Fibroblast of the conjunctiva (primary cell): ENCODE data around the gene TRPT1.

Source experiments
- DNase-seq: peaks from one replicate; pipeline ENCODE4 v3.0.0-alpha.2; 2010; ENCODE audit warnings: low read depth

The TRPT1 gene

DNA sequence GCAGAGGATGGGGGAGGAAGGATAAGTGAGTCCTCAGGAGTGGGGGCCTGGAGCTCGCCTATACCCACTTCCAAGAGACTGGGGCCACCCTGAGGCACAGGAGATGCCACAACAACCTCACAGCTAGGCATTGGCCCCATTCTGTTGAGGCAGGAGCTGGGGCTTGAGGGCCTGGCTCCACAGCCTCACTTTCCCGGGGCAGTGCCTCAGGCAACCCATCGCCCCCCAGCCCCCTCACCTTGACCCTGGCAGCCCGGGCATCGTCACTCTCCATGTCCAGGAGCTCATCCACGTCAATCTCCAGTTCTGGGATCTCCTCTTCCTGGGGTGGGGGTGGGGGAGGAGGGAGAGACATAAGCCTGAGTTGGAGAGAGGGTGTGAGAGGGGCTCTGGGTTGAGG lies 19.0 kb upstream of the TRPT1 start:
- DNase-seq, result no peak

DNA sequence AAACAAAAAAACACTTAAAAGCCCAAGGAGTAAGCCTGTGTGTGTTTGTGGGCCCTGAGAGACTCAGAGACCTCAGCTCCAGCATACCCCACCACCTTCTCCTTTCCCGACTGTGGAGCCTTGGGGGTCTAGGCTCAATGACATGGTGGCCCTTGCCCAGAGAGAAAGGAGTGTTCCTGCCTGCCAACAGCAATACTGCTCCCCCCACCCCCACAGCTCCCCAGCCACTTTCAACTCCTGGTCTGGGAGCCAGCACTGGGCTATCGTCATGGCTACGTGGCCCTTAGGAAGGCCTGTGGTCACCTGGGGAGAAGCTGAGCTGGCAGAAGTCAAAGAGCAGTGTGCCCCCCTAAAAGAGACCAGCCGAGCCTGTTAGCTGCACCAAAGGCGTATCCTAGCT lies 18.1 kb upstream of the TRPT1 start:
- DNase-seq, result no peak

DNA sequence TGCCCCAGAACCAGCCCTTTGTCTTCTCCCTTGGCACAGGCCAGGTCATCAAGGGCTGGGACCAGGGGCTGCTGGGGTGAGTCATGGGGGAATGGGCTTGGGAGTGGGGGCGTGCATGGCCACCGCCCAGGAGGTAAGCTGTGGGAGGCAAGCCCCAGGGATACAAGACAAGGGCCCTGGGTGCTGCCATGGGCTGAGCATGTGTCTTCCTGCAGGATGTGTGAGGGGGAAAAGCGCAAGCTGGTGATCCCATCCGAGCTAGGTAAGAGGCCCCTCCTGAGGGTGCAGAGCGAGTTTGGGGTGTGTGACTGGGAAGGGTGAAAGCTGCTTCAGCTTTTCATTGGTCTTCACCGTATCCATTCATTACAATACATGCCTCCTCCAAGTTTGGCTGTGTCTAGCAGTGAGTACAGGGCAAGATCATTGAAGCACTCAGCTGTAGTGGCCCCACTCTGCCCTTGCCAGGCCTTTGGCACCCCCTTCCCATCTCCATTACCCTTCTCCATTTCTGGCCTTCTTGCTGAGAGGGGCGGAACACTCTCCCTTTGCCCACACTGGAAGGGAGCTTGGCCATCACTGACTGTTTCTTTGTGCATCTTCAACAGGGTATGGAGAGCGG lies 17.4 kb upstream of the TRPT1 start:
- no peak for DNase-seq

DNA sequence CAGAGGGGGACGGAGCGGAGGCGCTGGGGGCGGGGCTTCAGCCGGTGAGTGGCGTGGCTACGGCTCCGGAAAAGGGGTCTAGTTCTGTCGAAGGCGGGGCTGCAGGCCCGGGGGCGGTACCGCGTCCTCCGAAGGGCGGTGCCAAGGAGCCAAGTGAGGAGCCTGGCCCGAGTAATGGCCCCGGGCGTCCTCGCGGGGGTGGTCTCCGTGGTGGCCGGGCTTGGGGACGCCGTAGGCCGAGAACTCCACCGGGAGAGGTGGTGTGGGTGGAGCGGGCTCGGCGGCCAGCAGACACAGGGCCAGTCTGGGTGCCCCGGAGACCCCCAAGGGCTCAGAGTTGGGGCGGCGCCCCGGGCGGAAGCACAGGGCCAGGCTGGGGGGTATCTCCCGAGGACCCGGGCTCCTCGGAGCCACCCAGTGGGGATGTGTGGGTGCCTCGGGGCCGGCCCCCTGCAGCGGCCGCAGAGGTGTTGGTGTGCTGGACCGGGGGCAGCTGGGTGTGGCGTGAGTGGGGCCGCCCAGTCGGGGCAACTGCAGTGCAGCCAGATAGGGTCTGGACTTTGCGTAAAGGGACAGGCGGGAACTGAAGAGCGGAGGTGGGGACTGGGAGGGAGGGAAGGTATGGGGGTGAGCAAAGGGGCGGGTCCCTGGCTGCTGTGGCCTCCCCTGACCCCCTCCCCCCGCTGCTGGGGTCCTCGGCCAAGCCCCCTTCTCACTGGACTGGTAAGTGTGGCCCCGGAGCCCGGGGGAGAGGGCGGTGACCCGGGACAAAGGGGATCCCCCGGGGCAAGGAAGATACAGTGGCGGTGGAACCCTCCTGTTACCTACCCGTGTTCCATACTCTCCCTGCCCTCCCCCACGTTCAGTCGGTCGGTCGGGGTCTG lies 15.7 kb upstream of the TRPT1 start:
- DNase-seq, result no peak

DNA sequence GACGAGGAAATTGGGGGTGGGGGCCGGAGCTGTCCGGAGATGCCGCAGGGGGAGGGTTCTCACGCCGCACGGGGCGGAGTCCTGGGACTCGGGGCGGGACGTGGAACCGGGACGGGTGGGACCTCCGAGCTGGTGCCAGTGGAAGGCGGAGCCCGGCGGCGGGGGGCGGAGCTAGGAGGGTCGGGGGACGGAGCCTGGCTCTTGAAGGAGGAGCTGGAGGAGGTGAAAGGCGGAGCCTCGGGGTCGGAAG lies 15.2 kb upstream of the TRPT1 start:
- DNase-seq, result peak; percentile 99

DNA sequence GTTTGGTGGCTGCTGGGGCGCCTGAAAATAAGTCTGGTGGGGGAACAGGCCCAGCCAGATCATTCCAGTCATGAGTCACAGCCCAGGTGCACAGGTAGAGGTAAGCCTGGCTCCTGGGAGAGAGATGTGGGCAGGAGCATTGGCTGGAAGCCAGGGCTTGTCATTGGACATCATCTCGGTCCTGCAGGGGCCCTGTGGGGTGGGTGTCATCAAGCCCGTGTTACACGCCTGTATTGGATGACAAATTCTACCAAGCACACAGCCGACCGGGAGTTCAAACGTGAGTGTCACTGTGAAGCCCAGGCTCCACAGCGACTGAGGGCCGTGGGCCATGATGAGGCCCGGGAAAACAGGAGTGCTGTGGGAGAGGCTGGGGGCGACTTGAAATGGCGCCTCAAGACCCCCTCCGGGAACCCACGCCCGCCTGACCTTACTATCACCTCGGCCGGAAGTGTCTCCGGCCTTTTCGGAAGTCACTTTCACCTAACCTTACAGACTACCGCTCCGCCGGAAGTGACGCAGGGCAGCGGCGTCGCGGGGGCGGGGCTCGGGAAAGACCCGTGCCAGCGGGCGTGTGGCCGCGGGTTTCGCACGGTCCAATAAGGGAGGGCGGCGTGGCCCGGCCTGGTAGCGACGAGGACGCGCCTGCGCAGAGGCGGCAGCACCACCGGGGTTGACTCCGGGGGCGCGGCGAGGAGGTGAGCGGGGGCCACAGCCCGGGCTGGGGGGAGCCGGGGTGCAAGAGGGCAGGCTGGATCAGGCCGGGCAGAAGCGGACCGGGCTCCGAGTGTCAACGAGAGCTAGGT lies 14.7 kb upstream of the TRPT1 start, which contains the start of gene FKBP2:
Gene FKBP2, plus strand, starts transcription at position 661 of the 806 bp plus-strand sequence. CDS start 1,293 bp downstream, outside the sequence.
- DNase-seq, result peak; percentile 94

DNA sequence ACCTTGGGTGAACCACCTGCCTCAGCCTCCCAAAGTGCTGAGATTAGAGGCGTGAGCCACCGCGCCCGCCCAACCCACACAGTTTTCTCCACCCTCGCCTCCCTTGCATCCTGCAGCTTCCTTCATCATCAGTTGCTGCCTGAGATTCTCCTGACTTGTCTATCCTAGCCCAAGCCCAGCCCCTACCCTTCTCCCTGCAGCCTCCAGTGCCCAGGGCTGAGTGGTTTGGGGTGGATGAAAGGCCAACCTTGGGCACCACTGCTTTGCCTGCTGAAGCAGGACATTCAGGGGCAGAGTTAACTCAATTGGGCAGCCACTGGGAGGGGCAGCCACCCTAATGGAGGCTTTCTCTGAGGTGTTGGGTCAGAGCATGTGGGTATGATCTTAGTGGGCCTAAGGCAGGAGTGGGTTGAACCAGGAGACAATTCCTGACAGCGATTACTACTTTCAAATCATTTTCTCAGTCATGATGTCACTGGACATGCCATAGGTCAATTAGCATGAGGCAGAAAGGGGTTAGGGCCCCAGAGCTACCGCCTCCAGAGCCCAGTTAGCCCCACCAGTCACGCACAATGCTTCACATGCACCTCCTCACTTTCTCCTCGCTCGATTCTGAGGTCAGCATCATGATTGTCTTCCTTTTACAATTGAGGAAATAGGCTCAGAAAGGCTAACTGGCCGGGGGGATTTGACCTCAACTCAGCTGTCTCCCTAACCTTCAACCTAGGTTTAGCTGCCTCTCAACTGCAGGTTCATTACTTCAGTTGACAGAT lies 13.9 kb upstream of the TRPT1 start:
- DNase-seq, result no peak

DNA sequence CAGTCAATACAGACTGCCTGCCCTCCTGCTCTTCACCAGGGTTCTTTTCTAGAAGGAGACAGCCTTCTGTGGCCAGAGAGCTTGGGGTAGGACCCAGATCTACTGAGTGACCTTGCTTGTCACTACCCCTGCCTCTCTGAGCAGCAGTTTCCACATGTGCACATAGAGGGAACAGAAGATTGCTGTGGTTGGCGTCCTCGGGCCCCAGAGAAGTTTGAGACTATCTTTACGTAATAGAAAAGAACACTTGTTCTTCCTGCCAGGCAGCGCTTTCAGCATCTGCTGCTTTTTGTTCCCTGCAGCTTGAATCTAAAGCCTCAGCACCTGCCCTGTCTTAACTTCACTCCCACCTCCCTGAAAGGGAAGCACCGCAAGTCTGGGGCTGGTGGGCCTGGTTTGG lies 13.0 kb upstream of the TRPT1 start:
- no peak for DNase-seq

DNA sequence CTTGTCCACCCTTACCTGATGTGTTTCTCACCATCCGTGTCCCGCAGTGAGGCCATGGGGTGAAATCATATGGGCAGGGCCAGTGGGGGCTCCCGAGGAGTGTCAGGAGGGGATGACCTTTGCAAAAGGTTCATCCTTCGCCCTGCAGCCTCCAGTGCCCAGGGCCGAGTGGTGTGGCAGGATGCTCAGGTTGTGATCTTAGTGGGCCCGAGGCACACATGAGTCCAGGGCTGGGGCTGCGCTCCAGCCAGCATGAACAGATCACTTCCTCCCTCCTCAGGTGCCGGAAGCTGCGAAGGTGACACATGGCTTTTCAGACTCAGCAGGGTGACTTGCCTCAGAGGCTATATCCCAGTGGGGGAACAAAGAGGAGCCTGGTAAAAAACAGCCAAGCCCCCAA lies 12.1 kb upstream of the TRPT1 start:
- DNase-seq, result no peak

DNA sequence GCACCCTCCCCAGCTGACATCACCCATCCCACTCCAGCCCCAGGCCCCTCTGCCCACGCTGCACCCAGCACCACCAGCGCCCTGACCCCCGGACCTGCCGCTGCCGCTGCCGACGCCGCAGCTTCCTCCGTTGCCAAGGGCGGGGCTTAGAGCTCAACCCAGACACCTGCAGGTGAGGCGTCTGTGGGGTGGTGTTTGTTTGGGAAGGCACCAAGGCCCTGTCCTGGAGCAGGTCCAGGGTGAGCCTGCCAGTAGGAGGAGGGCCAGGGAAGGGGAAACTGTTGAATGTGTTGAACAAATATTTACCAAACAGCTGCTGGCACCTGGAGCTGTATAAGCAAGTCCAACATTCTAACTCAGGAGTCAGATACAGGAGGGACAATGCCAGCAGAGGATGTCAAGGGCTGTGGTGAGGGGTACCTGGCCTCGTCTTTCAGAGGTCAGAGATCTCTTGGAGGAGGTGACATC lies 11.5 kb upstream of the TRPT1 start:
- no peak for DNase-seq

DNA sequence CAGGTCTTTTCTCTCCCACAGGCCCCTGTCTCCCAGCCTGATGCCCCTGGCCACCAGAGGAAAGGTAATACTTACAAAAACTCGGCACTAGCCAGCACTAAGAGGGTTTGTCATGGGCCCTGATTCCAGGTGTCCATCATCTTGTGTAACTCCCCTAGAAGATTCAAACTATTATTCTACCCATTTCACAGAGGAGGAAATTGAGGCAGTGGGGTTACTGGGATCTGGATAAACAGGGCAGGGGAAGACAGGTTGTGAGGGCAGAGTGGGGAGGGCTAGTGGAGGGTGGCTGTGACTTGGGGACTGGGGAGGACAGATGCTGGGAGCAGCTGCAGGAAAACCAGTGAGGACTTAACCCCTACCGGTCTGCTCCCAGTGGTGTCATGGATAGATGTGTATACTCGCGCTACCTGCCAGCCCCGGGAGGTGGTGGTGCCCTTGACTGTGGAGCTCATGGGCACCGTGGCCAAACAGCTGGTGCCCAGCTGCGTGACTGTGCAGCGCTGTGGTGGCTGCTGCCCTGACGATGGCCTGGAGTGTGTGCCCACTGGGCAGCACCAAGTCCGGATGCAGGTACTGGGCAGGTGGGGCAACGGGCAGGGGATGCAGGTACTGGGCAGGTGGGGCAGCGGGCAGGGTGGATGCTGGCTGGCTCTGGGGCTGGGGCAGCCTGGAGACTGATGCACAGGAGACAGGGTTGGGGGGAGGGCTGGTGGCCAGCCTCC lies 9.6 kb upstream of the TRPT1 start:
- no peak for DNase-seq

DNA sequence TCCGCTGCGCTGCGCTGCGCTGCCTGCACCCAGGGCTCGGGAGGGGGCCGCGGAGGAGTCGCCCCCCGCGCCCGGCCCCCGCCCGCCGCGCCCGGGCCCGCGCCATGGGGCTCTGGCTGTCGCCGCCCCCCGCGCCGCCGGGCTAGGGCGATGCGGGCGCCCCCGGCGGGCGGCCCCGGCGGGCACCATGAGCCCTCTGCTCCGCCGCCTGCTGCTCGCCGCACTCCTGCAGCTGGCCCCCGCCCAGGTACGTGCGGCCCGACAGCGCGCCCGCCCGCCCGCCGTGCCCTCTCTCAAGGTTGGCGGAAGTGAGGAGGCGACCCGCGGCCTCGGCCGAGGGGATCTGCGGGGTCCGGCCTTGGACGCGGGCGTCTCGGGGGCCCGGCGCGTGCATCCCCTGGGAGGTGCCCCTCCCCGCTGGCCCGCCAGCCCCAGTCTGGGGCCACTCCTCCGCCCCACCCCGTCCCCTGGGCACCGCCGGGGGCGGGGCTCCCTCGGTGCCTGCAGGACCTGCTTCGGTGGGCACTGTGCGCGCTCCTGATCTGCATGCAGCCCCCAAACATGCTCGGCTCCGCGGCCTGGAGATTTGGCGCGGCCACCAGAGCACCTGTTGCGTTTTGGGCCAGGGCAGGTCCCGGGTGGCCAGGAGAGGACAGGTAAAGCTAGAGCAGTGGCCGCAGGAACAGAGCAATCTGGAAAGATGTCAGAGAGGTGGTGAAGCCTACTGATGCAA lies 8.8 kb upstream of the TRPT1 start:
- no peak for DNase-seq

DNA sequence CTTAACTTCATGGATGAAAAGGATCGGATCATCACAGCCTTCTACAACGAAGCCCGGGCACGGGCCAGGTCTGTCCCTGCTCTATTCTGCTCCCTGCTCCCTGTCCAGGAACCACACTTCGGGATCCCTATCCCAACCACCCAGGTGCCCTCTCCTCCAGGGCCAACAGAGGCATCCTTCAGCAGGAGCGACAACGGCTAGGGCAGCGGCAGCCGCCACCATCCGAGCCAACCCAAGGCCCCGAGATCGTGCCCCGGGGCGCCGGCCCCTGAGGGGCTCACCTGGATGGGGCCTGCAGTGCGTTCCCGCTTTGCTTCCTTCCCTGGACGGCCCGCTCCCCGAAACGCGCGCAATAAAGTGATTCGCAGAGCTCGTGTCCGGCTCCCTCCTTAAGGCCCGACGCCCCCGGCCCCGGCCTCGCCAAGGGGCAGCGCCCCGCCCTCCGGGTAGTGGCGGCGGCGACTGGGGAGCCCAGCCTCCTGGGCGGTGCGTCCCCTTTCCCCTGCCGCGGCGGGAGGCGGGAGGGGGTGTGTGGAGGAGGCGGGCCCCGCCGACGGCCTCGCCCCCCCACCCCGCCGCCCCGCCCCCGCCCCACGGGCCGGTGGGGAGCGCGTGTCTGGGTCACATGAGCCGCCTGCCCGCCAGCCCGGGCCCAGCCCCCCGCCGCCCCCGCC lies 8.1 kb upstream of the TRPT1 start, which contains the start of gene VEGFB:
Gene VEGFB, plus strand, starts transcription at position 672 of the 674 bp plus-strand sequence. CDS start 250 bp downstream, outside the sequence.
- no peak for DNase-seq

DNA sequence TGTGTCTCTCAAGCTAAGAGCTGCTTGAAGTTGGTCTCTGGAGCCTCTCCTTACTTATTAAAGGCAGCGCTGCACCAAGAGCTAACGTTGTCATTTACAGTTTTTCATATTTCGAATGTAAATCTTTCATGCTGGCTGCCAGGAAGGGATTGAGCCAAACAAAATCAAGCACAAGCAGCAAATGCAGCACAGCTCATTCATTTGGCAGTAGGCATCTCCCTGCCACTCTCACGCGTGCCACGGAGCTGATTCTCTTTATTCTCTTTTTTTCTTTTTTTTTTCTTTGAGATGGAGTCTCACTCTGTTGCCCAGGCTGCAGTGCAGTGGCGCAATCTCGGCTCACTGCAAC lies 7.0 kb upstream of the TRPT1 start:
- no peak for DNase-seq

DNA sequence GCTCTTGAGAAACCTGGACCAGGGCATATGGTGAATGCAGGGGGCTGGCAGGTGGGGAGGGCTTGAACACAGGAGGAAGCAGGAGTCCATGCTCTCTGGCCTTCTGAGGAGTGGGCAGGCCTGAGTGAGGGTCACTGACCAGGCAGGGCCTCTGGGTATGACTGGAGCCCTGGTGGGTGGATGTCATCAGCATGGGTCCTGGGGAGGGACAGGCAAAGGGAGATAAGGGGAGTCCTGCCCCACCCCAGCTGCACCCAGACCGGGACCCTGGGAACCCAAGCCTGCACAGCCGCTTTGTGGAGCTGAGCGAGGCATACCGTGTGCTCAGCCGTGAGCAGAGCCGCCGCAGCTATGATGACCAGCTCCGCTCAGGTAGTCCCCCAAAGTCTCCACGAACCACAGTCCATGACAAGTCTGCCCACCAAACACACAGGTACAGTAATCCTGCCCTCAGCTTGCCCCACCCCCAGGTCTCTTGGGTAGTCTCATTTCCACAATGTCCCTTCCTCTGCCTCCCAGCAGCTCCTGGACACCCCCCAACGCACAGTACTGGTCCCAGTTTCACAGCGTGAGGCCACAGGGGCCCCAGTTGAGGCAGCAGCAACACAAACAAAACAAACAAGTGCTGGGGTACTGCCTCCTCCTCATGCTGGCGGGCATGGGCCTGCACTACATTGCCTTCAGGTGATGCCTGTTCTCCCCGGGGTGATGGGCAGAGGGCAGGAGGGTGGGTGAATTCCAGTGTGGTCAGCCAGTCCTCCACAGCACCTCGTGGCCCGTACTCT lies 6.4 kb upstream of the TRPT1 start:
- DNase-seq, result no peak

DNA sequence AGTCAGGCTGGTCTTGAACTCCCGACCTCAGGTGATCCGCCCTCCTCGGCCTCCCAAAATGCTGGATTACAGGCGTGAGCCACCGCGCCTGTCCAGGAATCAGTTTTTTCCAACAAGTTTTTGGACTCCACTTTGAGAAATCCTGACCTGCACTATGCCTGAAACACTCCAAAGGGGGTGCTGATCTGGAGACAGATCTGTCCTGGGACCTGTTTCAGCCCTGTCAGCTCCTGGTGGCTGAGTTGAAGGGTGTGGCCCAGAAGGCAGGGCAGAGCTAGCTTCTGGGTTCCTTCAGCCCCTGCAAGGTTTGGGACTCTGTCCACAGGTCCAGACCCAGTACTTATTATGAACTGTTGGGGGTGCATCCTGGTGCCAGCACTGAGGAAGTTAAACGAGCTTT lies 5.6 kb upstream of the TRPT1 start:
- DNase-seq, result no peak

DNA sequence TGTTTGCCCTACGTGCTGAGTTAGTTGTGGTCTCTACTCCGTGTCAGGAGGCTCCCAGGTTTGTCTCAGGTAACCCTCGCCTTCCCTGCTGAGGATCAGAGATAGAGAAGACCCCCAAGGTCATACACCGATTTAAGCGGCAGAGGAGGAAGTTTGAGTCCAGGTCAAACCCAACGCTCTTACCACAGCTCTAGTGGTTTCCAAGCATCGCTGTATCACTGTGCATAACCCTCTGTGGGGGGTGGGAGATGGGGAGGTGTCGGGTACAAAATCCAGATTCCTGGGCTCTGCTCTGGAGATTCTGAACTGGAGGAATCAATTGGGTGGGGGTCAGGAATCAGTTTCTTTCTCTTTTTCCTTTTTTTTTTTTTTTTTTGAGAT lies 5.0 kb upstream of the TRPT1 start:
- no peak for DNase-seq

DNA sequence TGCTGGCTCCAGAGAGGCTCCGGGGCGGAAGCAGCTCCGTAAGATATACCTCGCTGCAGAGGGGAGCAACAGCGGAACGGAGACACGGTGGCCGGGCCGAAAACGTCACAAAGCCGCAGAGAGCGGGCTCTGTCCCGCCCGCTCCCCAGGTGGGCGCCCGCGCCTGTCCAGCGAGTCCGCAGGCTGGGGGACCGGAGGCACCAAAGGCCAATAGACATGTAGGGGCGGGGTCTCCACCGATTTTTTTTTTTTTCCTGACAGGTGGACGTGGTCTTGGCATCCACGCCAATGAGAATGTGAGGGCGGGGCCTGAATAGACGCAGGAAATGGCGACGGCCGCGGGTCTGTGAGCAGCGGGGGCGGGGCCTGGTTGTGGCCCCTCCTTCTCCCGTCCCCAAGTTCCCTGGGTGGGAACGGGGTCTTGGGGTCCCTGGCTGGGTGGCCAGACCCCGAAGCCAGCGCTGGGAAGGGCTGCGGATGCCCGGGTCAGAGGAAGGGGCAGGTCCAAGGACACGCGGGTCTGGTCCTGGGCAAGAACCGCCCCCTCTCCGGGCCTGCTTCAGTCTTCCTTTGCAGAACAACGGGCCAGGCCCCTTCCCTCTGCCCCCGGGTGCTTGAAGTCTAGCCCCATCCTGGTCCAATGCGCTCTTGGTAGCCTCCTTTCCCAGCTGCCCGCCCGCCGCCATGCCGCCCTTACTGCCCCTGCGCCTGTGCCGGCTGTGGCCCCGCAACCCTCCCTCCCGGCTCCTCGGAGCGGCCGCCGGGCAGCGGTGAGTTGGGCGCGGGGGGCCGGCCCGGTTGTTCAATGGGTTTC lies 4.4 kb upstream of the TRPT1 start, which contains the start of gene DNAJC4:
Gene DNAJC4, plus strand, starts transcription at position 378 of the 814 bp plus-strand sequence. Its CDS starts 307 bp downstream, at position 685.
- DNase-seq, result peak; percentile 79
